RWPE1 (cell line): ENCODE data around the gene ZFAND3.
A peak's percentile ranks its signal among the peaks of the same experiment; 100 is the strongest.
"Not testable (repeated sequence)": the region's sequence is repeated elsewhere in the genome, so short reads cannot be mapped to it uniquely, and the experiment has no call there.

Experiments
- CTCF ChIA-PET: fragments of 350-600 bp; sonication (Branson Sonifier 250); formaldehyde crosslinking; extraction: SDS; loops from one replicate; lab custom pipeline; 2021; lab: Yijun Ruan, JAX
- POLR2A ChIA-PET: fragments of 400-600 bp; formaldehyde crosslinking; extraction: SDS; loops from one replicate; lab custom pipeline; 2020; ENCODE audit warnings: antibody characterized with exemption; ENCODE audit not compliant: low non-redundant PET; lab: Yijun Ruan, JAX
- DNase-seq: peaks from one replicate; pipeline ENCODE4 v3.0.0; 2012; ENCODE audit warnings: low spot score
- H3K27ac ChIP-seq: fragments of 450-650 bp; 2 replicates; pipeline ENCODE4 v1.5.1; 2017
- CTCF ChIP-seq: fragments of 450-650 bp; conservative IDR thresholded peaks from 2 replicates; pipeline ENCODE4 v1.5.1; 2017; ENCODE audit warnings: low read depth, mild to moderate bottlenecking

Gene ZFAND3

GRCh38 chr6:38119516-38119915, 300.0 kb downstream of the ZFAND3 start:
- POLR2A ChIA-PET = no interaction called here
- no peak for DNase-seq
- TF ChIP-seq CTCF = no peak
- CTCF ChIA-PET = no interaction called here
- H3K27ac ChIP-seq = no peak overlapping the region

- H3K27ac ChIP-seq, DNase-seq, POLR2A ChIA-PET: not testable (repeated sequence)
- CTCF ChIA-PET = interaction anchor here (0.6 kb wide), 1 partner anchor 355 kb away, joined by 4 read pairs; no protein-coding TSS in a partner anchor
Observed at GRCh38 chr6:38124224-38124926, 304.8 kb downstream of the ZFAND3 start.

- ChIA-PET CTCF (interaction anchor here (0.6 to 0.7 kb wide), 3 partner anchors 24 to 430 kb away, joined by 3 to 5 read pairs (median 3); no protein-coding TSS in a partner anchor), POLR2A (no interaction called here)
- TF ChIP-seq CTCF = no peak
- no peak for DNase-seq
- H3K27ac ChIP-seq = no peak overlapping the region
Observed at GRCh38 chr6:38127284-38127683, 307.8 kb downstream of the ZFAND3 start.

GRCh38 chr6:38131527-38131965, 312.0 kb downstream of the ZFAND3 start:
- POLR2A ChIA-PET = no interaction called here
- no peak overlapping the region for H3K27ac ChIP-seq
- CTCF ChIA-PET = no interaction called here
- peak; percentile 13 for DNase-seq
- no peak for TF ChIP-seq CTCF

- no peak for TF ChIP-seq CTCF
- H3K27ac ChIP-seq = no peak overlapping the region
- DNase-seq = no peak
- ChIA-PET CTCF (interaction anchor here (0.6 kb wide), 1 partner anchor 22 kb away, joined by 5 read pairs; no protein-coding TSS in a partner anchor), POLR2A (interaction anchor here (0.6 kb wide), 1 partner anchor 15 kb away, joined by 4 read pairs; no protein-coding TSS in a partner anchor)
Observed at GRCh38 chr6:38133932-38134703, 314.6 kb downstream of the ZFAND3 start.

- ChIA-PET POLR2A (no interaction called here), CTCF (no interaction called here)
- DNase-seq = no peak
- no peak overlapping the region for H3K27ac ChIP-seq
- TF ChIP-seq CTCF = no peak
Observed at GRCh38 chr6:38134704-38135088, 315.2 kb downstream of the ZFAND3 start.
